ENCODE results near the gene LYSMD2. TPM values are rescaled to one million over a fixed set of nuclear protein-coding genes. Genes with fewer than 3 reads are reported as not detected.

LYSMD2 gene
- total RNA-seq, 2 experiments from 2014 or later = 21.8 to 22.4 TPM

- POLR2A ChIA-PET = no interaction called here
- CTCF ChIA-PET = interaction anchor here (3.4 kb wide), 1 partner anchor 21 kb away, joined by 16 read pairs; no protein-coding TSS in a partner anchor
Observed at GRCh38 chr15:51755790-51756189, 18.3 kb upstream of the LYSMD2 start.

- ChIA-PET CTCF (interaction anchor here (0.7 to 1.0 kb wide), 2 partner anchors 64 to 104 kb away, joined by 3 read pairs; no protein-coding TSS in a partner anchor), POLR2A (interaction anchor here (0.6 kb wide), 1 partner anchor 83 kb away, joined by 4 read pairs; no protein-coding TSS in a partner anchor)
Observed at GRCh38 chr15:51754267-51754666, 16.8 kb upstream of the LYSMD2 start.

GRCh38 chr15:51752888-51753287 lies 15.4 kb upstream of the LYSMD2 start:
- ChIA-PET POLR2A (no interaction called here), CTCF (interaction anchor here (1.2 kb wide), 1 partner anchor 24 kb away, joined by 3 read pairs; no protein-coding TSS in a partner anchor)

GRCh38 chr15:51751697-51752683 lies 14.5 kb upstream of the LYSMD2 start:
- ChIA-PET POLR2A (interaction anchor here (1.1 kb wide), 1 partner anchor 15 kb away, joined by 7 read pairs; the partner anchor contains the start of gene LYSMD2), CTCF (interaction anchor here (0.7 to 1.5 kb wide), 3 partner anchors 15 to 89 kb away, joined by 3 to 4 read pairs (median 3); no protein-coding TSS in a partner anchor)

- ChIA-PET CTCF (interaction anchor here (1.5 kb wide), 1 partner anchor 14 kb away, joined by 4 read pairs; no protein-coding TSS in a partner anchor), POLR2A (interaction anchor here (0.6 to 1.1 kb wide), 2 partner anchors 14 to 529 kb away, joined by 3 to 7 read pairs; partner anchors contain the start of gene LYSMD2)
Observed at GRCh38 chr15:51750792-51751696, 13.6 kb upstream of the LYSMD2 start, which contains the start of gene TMOD2. TMOD2 (plus strand) TSS chr15:51751597; CDS start chr15:51766442, 14,845 bp downstream.

GRCh38 chr15:51750186-51750585 lies 12.7 kb upstream of the LYSMD2 start:
- POLR2A ChIA-PET = no interaction called here
- CTCF ChIA-PET = no interaction called here

- ChIA-PET POLR2A (interaction anchor here (1.4 kb wide), 1 partner anchor 11 kb away, joined by 5 read pairs; the partner anchor contains the start of gene LYSMD2), CTCF (interaction anchor here (0.9 kb wide), 1 partner anchor 126 kb away, joined by 3 read pairs; the partner anchor contains the start of gene DMXL2)
Observed at GRCh38 chr15:51749307-51749706, 11.9 kb upstream of the LYSMD2 start.

- ChIA-PET POLR2A (no interaction called here), CTCF (interaction anchor here (0.8 to 1.5 kb wide), 3 partner anchors 14 to 89 kb away, joined by 3 to 4 read pairs (median 3); no protein-coding TSS in a partner anchor)
Observed at GRCh38 chr15:51739061-51739712, 1.7 kb upstream of the LYSMD2 start.

GRCh38 chr15:51738553-51738952 lies 1.1 kb upstream of the LYSMD2 start:
- ChIA-PET CTCF (interaction anchor here (0.8 to 1.5 kb wide), 3 partner anchors 38 to 88 kb away, joined by 3 to 4 read pairs (median 3); no protein-coding TSS in a partner anchor), POLR2A (interaction anchor here (0.6 to 1.3 kb wide), 2 partner anchors 11 to 134 kb away, joined by 3 to 5 read pairs; no protein-coding TSS in a partner anchor)

GRCh38 chr15:51736751-51737521 lies 519 bp downstream of the LYSMD2 start:
- ChIA-PET POLR2A (interaction anchor here (0.6 to 1.9 kb wide), 5 partner anchors 10 to 442 kb away, joined by 3 to 7 read pairs (median 3); no protein-coding TSS in a partner anchor), CTCF (interaction anchor here (1.3 to 2.0 kb wide), 3 partner anchors 14 to 87 kb away, joined by 3 to 10 read pairs (median 4); partner anchors contain the start of gene TMOD2)

- ChIA-PET CTCF (interaction anchor here (1.3 to 2.0 kb wide), 2 partner anchors 15 to 40 kb away, joined by 4 to 10 read pairs; partner anchors contain the start of gene TMOD2), POLR2A (interaction anchor here (0.7 to 1.9 kb wide), 3 partner anchors 16 to 443 kb away, joined by 3 to 7 read pairs (median 3); no protein-coding TSS in a partner anchor)
Observed at GRCh38 chr15:51736069-51736468, 1.4 kb downstream of the LYSMD2 start.

- POLR2A ChIA-PET = no interaction called here
- CTCF ChIA-PET = interaction anchor here (2.0 kb wide), 1 partner anchor 41 kb away, joined by 10 read pairs; no protein-coding TSS in a partner anchor
Observed at GRCh38 chr15:51735228-51736010, 2.0 kb downstream of the LYSMD2 start.

- ChIA-PET POLR2A (interaction anchor here (0.6 to 1.2 kb wide), 2 partner anchors 110 to 288 kb away, joined by 3 read pairs; partner anchors contain the start of gene DMXL2), CTCF (interaction anchor here (2.0 to 3.6 kb wide), 2 partner anchors 44 to 82 kb away, joined by 8 to 13 read pairs; no protein-coding TSS in a partner anchor)
Observed at GRCh38 chr15:51732646-51733045, 4.8 kb downstream of the LYSMD2 start.

GRCh38 chr15:51731549-51732267 lies 5.7 kb downstream of the LYSMD2 start:
- POLR2A ChIA-PET = interaction anchor here (1.2 kb wide), 1 partner anchor 109 kb away, joined by 3 read pairs; the partner anchor contains the start of gene DMXL2
- CTCF ChIA-PET = interaction anchor here (0.8 to 3.6 kb wide), 3 partner anchors 17 to 81 kb away, joined by 4 to 13 read pairs (median 8); no protein-coding TSS in a partner anchor

- ChIA-PET POLR2A (no interaction called here), CTCF (no interaction called here)
Observed at GRCh38 chr15:51727141-51727897, 10.1 kb downstream of the LYSMD2 start.
